HFFc6 (cell line): Measurements from ENCODE around the gene MYO10. TPM values are rescaled to one million over a fixed set of nuclear protein-coding genes. Genes with fewer than 3 reads are reported as not detected.

Experiments used
- DNase-seq: peaks from one replicate; pipeline ENCODE4 v3.0.0-alpha.2; 2018
- H3K27ac Mint-ChIP-seq: 2 replicates; pipeline ENCODE4 v1.8.0; 2020; ENCODE audit warnings: mild to moderate bottlenecking, mixed read lengths
- H3K27me3 Mint-ChIP-seq: 2 replicates; pipeline ENCODE4 v1.8.0; 2021; ENCODE audit warnings: mild to moderate bottlenecking, moderate library complexity, mixed read lengths; ENCODE audit not compliant: insufficient read depth
- H3K36me3 Mint-ChIP-seq: 2 replicates; pipeline ENCODE4 v1.8.0; 2021; ENCODE audit warnings: low read depth, mixed read lengths
- H3K4me1 Mint-ChIP-seq: 2 replicates; pipeline ENCODE4 v1.8.0; 2020; ENCODE audit warnings: low read depth, mixed read lengths
- H3K4me3 Mint-ChIP-seq: 2 replicates; pipeline ENCODE4 v1.8.0; 2020; ENCODE audit warnings: mild to moderate bottlenecking, moderate library complexity, mixed read lengths
- H3K9me3 Mint-ChIP-seq: 2 replicates; pipeline ENCODE4 v1.8.0; 2020; ENCODE audit warnings: mild to moderate bottlenecking, mixed read lengths
- CTCF ChIP-seq: fragments of 200-600 bp; sonication (generic); IDR thresholded peaks from 2 replicates; pipeline ENCODE4 v1.5.0; 2021; ENCODE audit warnings: antibody characterized with exemption, mild to moderate bottlenecking
- total RNA-seq, 6 experiments: library from RNA; stranded (reverse); fragmentation: NEBNext Ultra II Directional; extraction: Animal tissue kit (Norgen Biotek cat#: 25700); gene quantifications; 2 replicates in 1 of 6; 3 replicates in 5 of 6; pipeline ENCODE4 v1.2.3, GENCODE V29; 2021

The MYO10 gene
- total RNA-seq, 6 experiments from 2014 or later = 99.4 to 142 (median 129) TPM

- Mint-ChIP-seq H3K4me1 (peaks cover 66% of the 10 kb centered on the region), H3K36me3 (peaks cover 54% of the 10 kb centered on the region), H3K9me3 (peaks cover 8% of the 10 kb centered on the region), H3K4me3 (peak overlapping the region; percentile 68), H3K27me3 (peaks cover 9% of the 10 kb centered on the region), H3K27ac (peak overlapping the region; percentile 88)
- peak; percentile 84 for DNase-seq
- TF ChIP-seq CTCF = no peak
Observed at GRCh38 chr5:16871746-16872339, 64.2 kb downstream of the MYO10 start.

- peaks cover 72% of the 10 kb centered on the region for H3K4me1 Mint-ChIP-seq
- H3K9me3 Mint-ChIP-seq = peaks cover 8% of the 10 kb centered on the region
- H3K27ac Mint-ChIP-seq = peak overlapping the region; percentile 88
- H3K36me3 Mint-ChIP-seq = peaks cover 51% of the 10 kb centered on the region
- H3K27me3 Mint-ChIP-seq = peaks cover 9% of the 10 kb centered on the region
- TF ChIP-seq CTCF = peak; percentile 52
- H3K4me3 Mint-ChIP-seq = peak overlapping the region; percentile 68
- DNase-seq = no peak
Observed at GRCh38 chr5:16870878-16871277, 65.2 kb downstream of the MYO10 start.

- no peak for TF ChIP-seq CTCF
- Mint-ChIP-seq H3K36me3 (peaks cover 46% of the 10 kb centered on the region), H3K27me3 (peaks cover 9% of the 10 kb centered on the region), H3K4me1 (peaks cover 76% of the 10 kb centered on the region), H3K9me3 (peaks cover 8% of the 10 kb centered on the region), H3K4me3 (peak overlapping the region; percentile 56), H3K27ac (peak overlapping the region; percentile 88)
- DNase-seq = peak; percentile 79
Observed at GRCh38 chr5:16869821-16870796, 66.0 kb downstream of the MYO10 start.

GRCh38 chr5:16867577-16867953 lies 68.5 kb downstream of the MYO10 start:
- H3K27ac Mint-ChIP-seq = peak overlapping the region; percentile 21; the same call in 1 of the 2 replicates

More at GRCh38 chr5:16867577-16867953, 68.5 kb downstream of the MYO10 start:
- Mint-ChIP-seq H3K4me1 (peaks cover 89% of the 10 kb centered on the region), H3K9me3 (peaks cover 5% of the 10 kb centered on the region), H3K4me3 (no peak overlapping the region), H3K27me3 (peaks cover 11% of the 10 kb centered on the region), H3K36me3 (peaks cover 36% of the 10 kb centered on the region)
- DNase-seq = no peak
- TF ChIP-seq CTCF = no peak
